Stimulated activated naive CD8-positive, alpha-beta T cell treated with anti-CD3 and anti-CD28 coated beads, Interleukin-15, amount 100 ng/mL, for 72 hours (primary cell): ENCODE measurements around the gene RAB25.
"Not testable (repeated sequence)": the region's sequence is repeated elsewhere in the genome, so short reads cannot be mapped to it uniquely, and the experiment has no call there.

ENCODE experiments used
- ATAC-seq: fragments of 150-1000 bp; cut with Tn5 transposase; 2 replicates; pipeline ENCODE4 v1.10.0; 2021; ENCODE audit warnings: mild to moderate bottlenecking, moderate library complexity
- DNase-seq, 2 donors: peaks; one replicate each; pipeline ENCODE4 v3.0.0; 2021 to 2022
- H3K27ac Mint-ChIP-seq, 2 donors: one replicate each; pipeline ENCODE4 v1.8.0; 2022; ENCODE audit warnings: mild to moderate bottlenecking in 2 of 2, mixed read lengths in 2 of 2, moderate library complexity in 2 of 2
- H3K27me3 Mint-ChIP-seq: one replicate; pipeline ENCODE4 v1.8.0; 2022; ENCODE audit warnings: mixed read lengths
- H3K4me1 Mint-ChIP-seq: one replicate; pipeline ENCODE4 v1.8.0; 2022; ENCODE audit warnings: mild to moderate bottlenecking, mixed read lengths
- H3K4me3 Mint-ChIP-seq, 2 donors: one replicate each; pipeline ENCODE4 v1.8.0; 2022; ENCODE audit warnings: mild to moderate bottlenecking in 2 of 2, mixed read lengths in 2 of 2, moderate library complexity in 1 of 2
- H3K9me3 Mint-ChIP-seq, 2 donors: one replicate each; pipeline ENCODE4 v1.8.0; 2022; ENCODE audit warnings: mixed read lengths in 2 of 2

Gene RAB25

DNA sequence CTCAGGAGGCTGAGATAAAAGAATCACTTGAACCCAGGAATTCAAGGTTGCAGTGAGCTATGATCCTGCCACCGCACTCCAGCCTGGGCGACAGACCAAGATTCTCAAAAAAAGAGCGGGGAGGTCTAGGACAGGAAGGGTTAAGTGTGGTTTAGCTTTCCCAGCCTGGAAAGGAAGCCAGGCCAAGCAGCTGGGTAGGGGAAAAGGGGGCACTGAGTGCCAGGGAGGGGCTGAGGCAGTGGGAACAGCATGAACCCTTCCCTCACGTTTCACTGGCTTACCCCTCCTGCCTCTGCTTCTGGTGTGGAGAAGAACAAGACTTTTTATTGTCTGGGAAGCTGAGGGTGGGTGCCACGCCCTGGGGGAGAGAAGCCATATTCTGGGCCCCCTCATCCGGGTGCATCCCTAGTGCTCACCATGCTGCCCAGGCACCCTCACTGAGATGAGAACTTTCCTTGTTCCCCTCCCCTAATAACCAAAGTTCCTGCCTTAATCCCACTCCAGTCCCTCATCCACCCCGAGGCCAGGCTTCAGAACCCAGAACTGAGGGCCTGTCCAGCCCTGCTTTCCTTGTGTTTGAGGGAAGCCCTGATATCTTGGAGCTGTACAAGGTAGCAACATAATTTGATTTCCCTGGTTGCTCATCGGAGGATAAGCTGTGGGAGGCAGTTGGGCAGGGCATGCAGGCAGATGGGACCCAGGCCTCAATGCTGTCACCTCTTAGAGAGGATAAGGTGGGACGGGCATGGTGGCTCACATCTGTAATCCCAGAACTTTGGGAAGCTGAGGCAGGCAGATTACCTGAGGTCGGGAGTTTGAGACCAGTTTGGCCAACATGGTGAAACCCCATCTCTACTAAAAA is 51.5 kb downstream of the RAB25 start:
- ATAC-seq: no peak
- H3K27me3 Mint-ChIP-seq: peaks cover 29% of the 10 kb centered on the region
- H3K4me3 Mint-ChIP-seq: no peak overlapping the region
- no peak for DNase-seq
- H3K9me3 Mint-ChIP-seq: no peaks in the 10 kb centered on the region
- H3K4me1 Mint-ChIP-seq: peaks cover 60% of the 10 kb centered on the region
- H3K27ac Mint-ChIP-seq: peak overlapping the region in 1 of 2 donors; percentile 62

DNA sequence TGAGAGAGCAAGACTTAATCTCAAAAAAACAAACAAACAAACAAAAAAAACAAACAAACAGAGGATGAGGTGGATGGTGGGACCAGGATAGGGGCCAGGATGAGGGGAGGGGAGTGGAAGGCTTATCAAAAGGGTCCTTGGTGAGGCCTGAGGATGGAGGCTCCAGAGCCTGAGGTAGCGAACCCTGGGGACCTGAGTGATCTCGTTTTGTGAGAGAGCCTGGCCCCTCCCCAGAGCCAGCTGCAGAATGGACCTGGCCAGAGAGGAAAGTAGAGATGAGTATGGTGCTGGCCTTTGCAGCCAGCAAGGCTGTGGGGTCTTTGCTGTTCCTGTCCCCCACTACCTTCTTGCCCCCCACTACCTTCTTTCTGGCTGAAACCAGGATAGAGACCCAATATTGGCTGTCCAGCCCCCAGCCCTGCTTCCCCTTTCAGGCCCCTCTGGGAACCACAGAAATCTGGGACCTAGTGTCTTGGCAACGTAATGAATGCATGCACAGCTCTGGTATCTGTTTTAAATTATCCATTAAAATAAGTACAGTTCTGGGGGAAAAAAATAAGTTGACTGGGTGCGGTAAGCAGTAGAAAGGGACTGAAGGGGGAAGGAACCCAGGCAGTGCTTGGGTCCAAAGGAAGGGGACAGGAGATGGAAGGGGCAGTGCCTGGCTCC is 52.5 kb downstream of the RAB25 start:
- DNase-seq (no peak), ATAC-seq (no peak)
- no peak overlapping the region for H3K27ac Mint-ChIP-seq
- peak overlapping the region; percentile 94 for H3K4me3 Mint-ChIP-seq
- no peaks in the 10 kb centered on the region for H3K9me3 Mint-ChIP-seq
- H3K4me1 Mint-ChIP-seq: peaks cover 51% of the 10 kb centered on the region
- peaks cover 34% of the 10 kb centered on the region for H3K27me3 Mint-ChIP-seq

DNA sequence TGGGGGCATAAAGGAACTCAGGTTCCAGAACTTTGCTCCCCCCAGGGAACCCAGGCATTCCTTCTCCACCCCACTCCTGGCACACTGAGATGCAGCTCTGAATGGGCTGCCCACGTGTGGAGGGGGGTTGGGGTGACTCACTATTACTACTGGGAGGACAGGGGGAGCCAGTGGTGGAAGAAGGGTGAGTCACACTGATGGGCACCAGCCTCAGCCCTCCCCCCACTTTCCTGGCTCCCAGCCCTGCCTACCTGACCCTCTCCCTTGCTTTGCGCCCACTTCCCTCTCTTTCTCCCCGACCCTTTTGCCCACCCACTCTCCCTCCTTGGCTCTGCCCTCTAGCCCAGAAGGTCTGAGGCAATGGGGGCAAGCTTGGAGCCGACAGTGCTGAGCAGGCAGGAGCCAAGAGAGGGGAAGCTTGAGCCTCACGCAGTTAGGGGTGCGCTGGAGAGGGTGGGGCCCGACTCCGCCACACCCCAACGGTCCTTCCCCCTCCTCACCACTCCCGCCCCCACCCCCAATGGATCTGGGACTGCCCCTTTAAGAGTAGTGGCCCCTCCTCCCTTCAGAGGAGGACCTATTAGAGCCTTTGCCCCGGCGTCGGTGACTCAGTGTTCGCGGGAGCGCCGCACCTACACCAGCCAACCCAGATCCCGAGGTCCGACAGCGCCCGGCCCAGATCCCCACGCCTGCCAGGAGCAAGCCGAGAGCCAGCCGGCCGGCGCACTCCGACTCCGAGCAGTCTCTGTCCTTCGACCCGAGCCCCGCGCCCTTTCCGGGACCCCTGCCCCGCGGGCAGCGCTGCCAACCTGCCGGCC is 53.4 kb downstream of the RAB25 start, which contains the start of gene LMNA:
LMNA (plus strand) TSS at position 611 of the 818 bp plus-strand sequence. CDS start 208 bp downstream, outside the sequence.
- DNase-seq (peak; percentile 66 to 79), ATAC-seq (peak; percentile 91)
- peaks cover 43% of the 10 kb centered on the region for H3K4me1 Mint-ChIP-seq
- H3K27ac Mint-ChIP-seq: peak within 1 kb of the TSS; percentile 49 to 88
- peaks cover 37% of the 10 kb centered on the region for H3K27me3 Mint-ChIP-seq
- H3K4me3 Mint-ChIP-seq: peak within 1 kb of the TSS; percentile 94
- no peaks in the 10 kb centered on the region for H3K9me3 Mint-ChIP-seq

DNA sequence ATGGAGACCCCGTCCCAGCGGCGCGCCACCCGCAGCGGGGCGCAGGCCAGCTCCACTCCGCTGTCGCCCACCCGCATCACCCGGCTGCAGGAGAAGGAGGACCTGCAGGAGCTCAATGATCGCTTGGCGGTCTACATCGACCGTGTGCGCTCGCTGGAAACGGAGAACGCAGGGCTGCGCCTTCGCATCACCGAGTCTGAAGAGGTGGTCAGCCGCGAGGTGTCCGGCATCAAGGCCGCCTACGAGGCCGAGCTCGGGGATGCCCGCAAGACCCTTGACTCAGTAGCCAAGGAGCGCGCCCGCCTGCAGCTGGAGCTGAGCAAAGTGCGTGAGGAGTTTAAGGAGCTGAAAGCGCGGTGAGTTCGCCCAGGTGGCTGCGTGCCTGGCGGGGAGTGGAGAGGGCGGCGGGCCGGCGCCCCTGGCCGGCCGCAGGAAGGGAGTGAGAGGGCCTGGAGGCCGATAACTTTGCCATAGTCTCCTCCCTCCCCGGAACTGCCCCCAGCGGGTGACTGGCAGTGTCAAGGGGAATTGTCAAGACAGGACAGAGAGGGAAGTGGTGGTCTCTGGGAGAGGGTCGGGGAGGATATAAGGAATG is 54.1 kb downstream of the RAB25 start:
- peaks cover 40% of the 10 kb centered on the region for H3K27me3 Mint-ChIP-seq
- DNase-seq: peak in 1 of 2 donors; percentile 27

DNA sequence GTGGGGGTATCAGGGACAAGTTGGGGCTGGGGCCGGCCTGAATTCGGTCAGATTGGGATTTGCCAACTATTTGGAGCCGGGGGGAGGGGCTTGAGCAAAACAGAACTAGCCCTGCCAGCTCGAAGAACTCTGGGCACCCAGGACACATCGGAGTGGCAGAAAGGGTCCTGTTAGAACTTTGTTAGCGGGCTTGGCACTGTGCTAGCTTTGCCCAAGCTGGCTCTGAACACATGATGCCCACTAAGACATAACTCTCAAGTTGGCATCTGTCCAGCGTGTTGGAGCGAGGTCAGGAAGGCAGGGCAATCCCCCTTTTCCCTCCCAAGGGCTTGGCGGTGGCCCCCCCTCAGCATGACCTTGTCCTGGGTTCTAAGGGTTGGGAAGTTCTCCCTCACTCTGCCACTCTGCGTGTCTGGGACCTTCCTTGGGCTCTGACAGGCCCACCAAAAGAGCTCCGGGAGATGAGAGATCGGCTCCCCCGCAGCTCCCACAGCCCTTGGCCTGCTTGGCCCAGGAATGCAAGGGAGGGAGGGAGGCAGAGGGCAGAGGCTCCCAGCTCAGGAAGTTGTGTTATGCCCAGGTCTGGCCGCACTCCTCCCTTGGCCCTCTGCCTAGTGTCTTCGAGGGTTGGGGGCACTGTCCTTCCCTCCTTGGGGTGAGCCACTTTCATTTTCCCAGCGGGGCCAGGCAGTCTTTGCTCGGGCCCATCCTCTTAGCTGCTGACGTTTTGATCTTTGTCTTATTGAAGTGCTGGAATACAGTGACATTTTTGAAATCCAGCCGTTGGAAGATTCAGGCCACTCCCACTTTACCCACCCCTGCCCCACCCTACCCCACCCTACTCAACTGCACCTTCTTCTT is 54.8 kb downstream of the RAB25 start:
- Mint-ChIP-seq H3K4me1 (peaks cover 55% of the 10 kb centered on the region), H3K9me3 (no peaks in the 10 kb centered on the region), H3K27ac (peak overlapping the region in 1 of 2 donors; percentile 5), H3K4me3 (peak overlapping the region; percentile 94), H3K27me3 (peaks cover 44% of the 10 kb centered on the region)
- DNase-seq (no peak), ATAC-seq (no peak)

More for the DNA sequence above, 54.1 kb downstream of the RAB25 start:
- H3K27ac Mint-ChIP-seq: peak overlapping the region; percentile 5 to 87
- H3K9me3 Mint-ChIP-seq: no peaks in the 10 kb centered on the region
- ATAC-seq: peak; percentile 27
- peaks cover 48% of the 10 kb centered on the region for H3K4me1 Mint-ChIP-seq
- H3K4me3 Mint-ChIP-seq: peak overlapping the region; percentile 94

DNA sequence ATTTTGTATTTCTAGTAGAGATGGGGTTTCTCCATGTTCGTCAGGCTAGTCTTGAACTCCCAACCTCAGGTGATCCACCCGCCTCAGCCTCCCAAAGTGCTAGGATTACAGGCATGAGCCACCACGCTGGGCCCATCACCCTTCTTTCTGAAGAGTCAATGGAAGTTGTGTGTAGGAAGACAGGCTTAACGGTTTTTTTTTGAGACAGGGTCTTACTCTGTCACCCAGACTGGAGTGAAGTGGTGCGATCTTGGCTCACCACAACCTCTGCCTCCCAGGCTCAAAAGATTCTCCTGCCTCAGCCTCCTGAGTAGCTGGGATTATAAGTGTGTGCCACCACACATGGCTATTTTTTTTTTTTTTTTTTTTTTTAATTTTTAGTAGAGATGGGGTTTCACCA is 55.8 kb downstream of the RAB25 start:
- not testable (repeated sequence) for H3K9me3 Mint-ChIP-seq, H3K27ac Mint-ChIP-seq, DNase-seq, ATAC-seq
- Mint-ChIP-seq H3K4me1 (peaks cover 55% of the 10 kb centered on the region), H3K27me3 (peaks cover 38% of the 10 kb centered on the region), H3K4me3 (peak overlapping the region; percentile 94)

DNA sequence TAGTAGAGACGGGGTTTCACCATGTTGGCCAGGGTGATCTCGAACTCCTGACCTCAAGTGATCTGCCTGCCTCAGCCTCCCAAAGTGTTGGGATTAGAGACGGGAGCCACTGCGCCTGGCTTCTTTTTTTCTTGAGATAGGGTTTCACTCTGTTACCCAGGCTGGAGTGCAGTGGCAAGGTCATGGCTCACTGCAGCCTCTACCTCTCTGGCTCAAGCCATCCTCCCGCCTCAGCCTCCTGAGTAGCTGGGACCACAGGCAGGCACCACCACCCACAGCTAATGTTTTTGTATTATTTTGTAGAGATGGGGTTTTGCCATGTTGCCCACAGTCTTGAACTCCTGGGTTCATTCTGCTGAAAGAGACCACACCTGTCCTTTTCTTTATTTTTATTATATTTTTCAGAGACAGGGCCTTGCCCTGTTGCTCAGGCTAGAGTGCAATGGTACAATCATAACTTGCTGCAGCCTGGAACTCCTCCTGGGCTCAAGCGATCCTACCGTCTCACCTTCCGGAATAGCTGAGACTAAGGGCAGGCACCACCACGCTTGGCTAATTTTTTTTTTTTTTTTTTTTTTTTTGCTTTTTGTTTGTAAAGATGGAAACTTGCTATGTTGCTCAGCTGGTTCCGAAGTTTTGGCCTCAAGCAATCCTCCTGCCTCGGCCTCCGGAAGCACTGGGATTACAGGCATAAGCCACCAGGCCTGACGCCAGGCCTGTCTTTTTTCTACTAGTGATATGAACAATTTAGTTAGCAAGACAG is 56.6 kb downstream of the RAB25 start:
- no peak for ATAC-seq
- peaks cover 35% of the 10 kb centered on the region for H3K27me3 Mint-ChIP-seq
- H3K27ac Mint-ChIP-seq: no peak overlapping the region
- peaks cover 59% of the 10 kb centered on the region for H3K4me1 Mint-ChIP-seq
- H3K9me3 Mint-ChIP-seq: no peaks in the 10 kb centered on the region
- peak overlapping the region in 1 of 2 donors; percentile 26 for H3K4me3 Mint-ChIP-seq
- no peak for DNase-seq

DNA sequence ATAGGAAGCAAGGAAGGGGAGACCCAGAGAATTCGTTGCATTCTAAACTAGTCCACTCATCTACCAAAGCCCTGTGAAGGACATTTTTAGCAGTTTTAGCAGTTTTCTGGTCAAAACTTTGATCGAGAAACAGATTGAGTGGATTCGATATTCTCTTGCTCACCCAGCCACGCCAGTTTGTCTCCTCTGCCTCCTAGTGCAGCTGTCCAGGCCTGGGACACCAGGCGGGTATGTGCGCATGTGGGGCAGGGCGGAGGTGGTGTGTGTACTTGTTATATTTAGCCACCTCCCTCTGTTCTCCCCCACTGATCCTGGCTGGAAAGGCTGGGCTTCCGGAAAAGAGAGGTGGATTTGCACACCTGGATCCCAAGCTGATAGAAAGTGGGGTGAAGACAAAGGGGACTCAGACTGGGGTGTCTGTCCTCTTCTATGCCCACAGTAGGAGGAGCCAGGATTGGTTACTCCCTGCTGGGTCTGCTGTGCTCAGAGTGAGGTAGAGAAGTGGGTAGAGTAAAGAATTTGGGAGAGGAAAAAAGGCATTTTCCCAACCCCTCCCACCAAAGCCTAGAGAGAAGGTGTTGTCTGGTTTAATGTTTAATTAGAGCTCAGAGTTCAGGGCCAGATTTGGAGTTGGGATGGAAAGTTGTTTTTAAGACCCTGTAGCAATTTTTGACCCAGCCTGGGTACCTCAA is 57.4 kb downstream of the RAB25 start:
- Mint-ChIP-seq H3K27ac (no peak overlapping the region), H3K9me3 (no peaks in the 10 kb centered on the region), H3K4me3 (no peak overlapping the region), H3K4me1 (peaks cover 59% of the 10 kb centered on the region), H3K27me3 (peaks cover 37% of the 10 kb centered on the region)
- ATAC-seq (no peak), DNase-seq (no peak)

DNA sequence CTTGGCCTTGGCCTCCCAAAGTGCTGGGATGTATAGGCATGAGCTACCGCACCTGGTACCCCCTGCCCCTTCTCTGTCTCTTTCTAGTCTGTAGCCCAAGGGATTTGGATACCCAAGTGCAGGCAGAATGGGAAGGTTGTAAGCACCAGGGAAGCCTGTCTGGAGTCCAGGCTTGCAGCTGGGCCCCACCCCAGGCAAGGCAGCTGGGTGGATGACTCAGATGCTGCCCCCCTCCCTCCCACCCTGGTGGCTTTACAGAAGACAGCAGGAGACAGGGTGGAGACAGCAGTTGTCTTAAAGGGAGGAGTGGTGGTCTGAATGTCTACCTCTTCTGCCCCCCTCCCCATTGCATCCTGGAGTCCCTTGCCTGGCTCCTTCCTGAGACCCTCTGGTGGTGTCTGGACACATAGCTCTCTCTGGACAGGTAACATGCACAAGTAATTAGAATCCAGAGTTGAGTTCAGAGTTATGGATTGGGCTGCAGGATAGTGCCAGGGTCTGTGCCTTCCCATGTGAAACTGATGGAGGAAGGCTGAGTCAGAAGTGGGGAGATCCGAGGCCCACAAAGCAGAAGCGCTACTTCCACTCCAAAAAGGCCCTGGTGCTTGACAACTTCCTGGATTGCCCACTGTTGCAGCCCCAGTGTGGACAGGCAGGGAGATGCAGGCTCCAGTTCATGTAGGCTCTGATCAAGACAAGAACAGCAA is 58.7 kb downstream of the RAB25 start:
- no peak for DNase-seq
- Mint-ChIP-seq H3K27ac (no peak overlapping the region), H3K4me3 (peak overlapping the region in 1 of 2 donors; percentile 29), H3K4me1 (peaks cover 59% of the 10 kb centered on the region), H3K9me3 (no peaks in the 10 kb centered on the region), H3K27me3 (peaks cover 41% of the 10 kb centered on the region)
- no peak for ATAC-seq
